HepG2 (cell line): ENCODE measurements around the gene SIVA1. TPM values are rescaled to one million over a fixed set of nuclear protein-coding genes. Genes with fewer than 3 reads are reported as not detected.

Experiments
- ATF7-NPFF ChIP-seq: sonication (generic); formaldehyde crosslinking; IDR thresholded peaks from 2 replicates; pipeline ENCODE4 v1.8.1; 2023; ENCODE audit warnings: mild to moderate bottlenecking, low read depth, missing genetic modification reagents, moderate library complexity
- CHD2 ChIP-seq: IDR thresholded peaks from 2 replicates; pipeline ENCODE4 v1.6.1; 2011; ENCODE audit warnings: low read depth, low read length, improper control_type of control experiment
- NONO ChIP-seq, 2 experiments: fragments of 450-650 bp in 1 of 2; sonication (generic) in 1 of 2; formaldehyde crosslinking in 1 of 2; IDR thresholded peaks in 1 of 2; conservative IDR thresholded peaks in 1 of 2; 2 replicates each; pipeline versions ENCODE4 v1.6.1 to v1.8.0; 2017 to 2022; ENCODE audit warnings: mild to moderate bottlenecking in 1 of 2, missing genetic modification reagents in 1 of 2, moderate library complexity in 1 of 2
- SP140L ChIP-seq: sonication (generic); formaldehyde crosslinking; IDR thresholded peaks from 2 replicates; pipeline ENCODE4 v1.4.0; 2020; ENCODE audit warnings: missing genetic modification reagents, borderline replicate concordance
- SP5 ChIP-seq: IDR thresholded peaks from 2 replicates; pipeline ENCODE4 v1.6.1; 2016; ENCODE audit warnings: low read depth, borderline replicate concordance
- SSRP1 ChIP-seq: IDR thresholded peaks from 2 replicates; pipeline ENCODE4 v1.6.1; 2016; ENCODE audit warnings: control low read depth
- XRCC5 ChIP-seq: fragments of 200-400 bp; formaldehyde crosslinking; optimal IDR thresholded peaks from 2 replicates; pipeline ENCODE3; 2017; ENCODE audit warnings: mild to moderate bottlenecking, low read length
- ZBTB21 ChIP-seq: sonication (generic); formaldehyde crosslinking; IDR thresholded peaks from 2 replicates; pipeline ENCODE4 v1.4.0; 2020; ENCODE audit warnings: missing genetic modification reagents
- ZBTB7A ChIP-seq: sonication (generic); formaldehyde crosslinking; IDR thresholded peaks from 2 replicates; pipeline ENCODE4 v1.8.0; 2022; ENCODE audit warnings: mild to moderate bottlenecking, missing genetic modification reagents
- ZNF17 ChIP-seq: sonication (generic); formaldehyde crosslinking; IDR thresholded peaks from 2 replicates; pipeline ENCODE4 v1.5.0; 2020; ENCODE audit warnings: mild to moderate bottlenecking, missing genetic modification reagents
- ZNF263 ChIP-seq: sonication (generic); formaldehyde crosslinking; IDR thresholded peaks from 2 replicates; pipeline ENCODE4 v1.4.0; 2020; ENCODE audit warnings: missing genetic modification reagents
- ZNF496 ChIP-seq: sonication (generic); formaldehyde crosslinking; IDR thresholded peaks from 2 replicates; pipeline ENCODE4 v1.8.1; 2023; ENCODE audit warnings: mild to moderate bottlenecking, moderate library complexity, missing genetic modification reagents; ENCODE audit not compliant: insufficient replicate concordance
- ZNF660 ChIP-seq: sonication (generic); formaldehyde crosslinking; IDR thresholded peaks from 2 replicates; pipeline ENCODE4 v1.5.1; 2020; ENCODE audit warnings: mild to moderate bottlenecking, low read depth, missing genetic modification reagents, borderline replicate concordance
- polyA plus RNA-seq, 8 experiments: library from polyadenylated mRNA; depleted of rRNA in 3 of 8; stranded (reverse) in 7 of 8; unstranded in 1 of 8; fragments of >200 nt; fragmentation: Illumina TruSeq in 4 of 8; extraction: Trizol in 4 of 8; gene quantifications; 2 replicates each; pipeline versions ENCODE4 v1.2.1 to v1.2.3, GENCODE V29; 2011 to 2016; ENCODE audit warnings: low read depth in 4 of 8, missing spikeins in 1 of 8, mixed read lengths in 1 of 8; ENCODE audit not compliant: insufficient read depth in 1 of 8
- total RNA-seq, 5 experiments: library from RNA; depleted of rRNA; stranded (reverse); fragments of >200 nt; fragmentation: Illumina TruSeq; extraction: Trizol; gene quantifications; 2 replicates each; pipeline ENCODE4 v1.2.3, GENCODE V29; 2016; ENCODE audit warnings: low read depth in 1 of 5
- TF ChIP-seq, protein P1 (sequence below): sonication (generic); formaldehyde crosslinking; IDR thresholded peaks from 2 replicates; pipeline ENCODE4 v1.4.0; 2020; ENCODE audit warnings: missing genetic modification reagents
- TF ChIP-seq, protein P2 (sequence below): sonication (generic); formaldehyde crosslinking; IDR thresholded peaks from 2 replicates; pipeline ENCODE4 v1.8.0; 2022; ENCODE audit warnings: missing genetic modification reagents, mild to moderate bottlenecking, inconsistent platforms, borderline replicate concordance
- TF ChIP-seq, protein P3 (sequence below): sonication (generic); formaldehyde crosslinking; IDR thresholded peaks from 2 replicates; pipeline ENCODE4 v1.8.1; 2022; ENCODE audit warnings: low read depth, mild to moderate bottlenecking, missing genetic modification reagents
- TF ChIP-seq, protein P4 (sequence below): sonication (generic); formaldehyde crosslinking; IDR thresholded peaks from 2 replicates; pipeline ENCODE4 v1.8.1; 2022; ENCODE audit warnings: mild to moderate bottlenecking, missing genetic modification reagents

SIVA1 gene
- total and polyA plus RNA-seq, 2 of the 13 experiments (the other 11 are each of a cell fraction or from before 2014, with no cell fraction given): 123 to 186 TPM

DNA sequence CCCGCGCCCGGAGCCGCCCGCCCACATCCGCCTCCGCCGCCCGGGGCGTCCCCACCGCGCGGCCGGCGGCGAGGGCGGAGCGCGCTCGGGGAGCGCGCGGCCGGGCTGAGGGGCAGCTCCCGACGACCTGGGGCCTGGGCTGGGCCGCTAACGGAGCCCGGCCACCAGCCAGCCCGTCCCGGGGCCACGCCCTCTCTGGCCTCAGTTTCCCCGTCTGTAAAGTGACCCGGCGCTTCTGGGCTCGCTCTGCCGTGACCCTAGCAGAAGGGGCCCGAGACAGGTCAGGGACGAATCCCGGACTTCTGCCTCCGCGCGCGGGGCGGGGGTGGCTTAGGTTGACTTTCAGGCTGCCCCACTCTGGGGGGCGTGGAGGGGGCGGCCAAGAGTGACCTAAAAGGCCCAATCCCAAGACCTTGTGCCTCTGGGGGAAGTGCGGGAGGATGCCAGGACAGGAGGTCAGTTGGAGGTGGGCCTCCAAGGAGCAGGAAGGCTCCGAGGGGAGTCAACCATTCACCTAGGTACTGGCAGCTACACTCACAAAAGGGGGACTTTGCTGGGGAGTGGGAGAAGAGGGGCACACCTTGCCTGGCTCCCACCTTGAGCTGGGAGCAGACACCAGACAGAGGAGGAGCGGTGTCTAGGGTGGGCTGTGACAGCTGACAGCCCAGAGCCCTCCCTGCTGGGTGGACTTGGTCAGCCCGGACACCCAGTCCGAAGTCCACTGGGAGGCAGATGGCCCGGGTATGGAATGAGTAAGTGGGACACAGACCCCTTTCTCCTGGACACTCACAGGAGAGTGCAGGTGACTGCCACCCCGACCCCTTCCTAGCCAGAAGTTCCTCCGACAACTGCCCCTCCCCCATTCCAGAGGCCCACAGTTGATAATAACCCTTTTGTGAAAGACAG lies 43.1 kb downstream of the SIVA1 start (continued):
- TF ChIP-seq, protein P1, sequence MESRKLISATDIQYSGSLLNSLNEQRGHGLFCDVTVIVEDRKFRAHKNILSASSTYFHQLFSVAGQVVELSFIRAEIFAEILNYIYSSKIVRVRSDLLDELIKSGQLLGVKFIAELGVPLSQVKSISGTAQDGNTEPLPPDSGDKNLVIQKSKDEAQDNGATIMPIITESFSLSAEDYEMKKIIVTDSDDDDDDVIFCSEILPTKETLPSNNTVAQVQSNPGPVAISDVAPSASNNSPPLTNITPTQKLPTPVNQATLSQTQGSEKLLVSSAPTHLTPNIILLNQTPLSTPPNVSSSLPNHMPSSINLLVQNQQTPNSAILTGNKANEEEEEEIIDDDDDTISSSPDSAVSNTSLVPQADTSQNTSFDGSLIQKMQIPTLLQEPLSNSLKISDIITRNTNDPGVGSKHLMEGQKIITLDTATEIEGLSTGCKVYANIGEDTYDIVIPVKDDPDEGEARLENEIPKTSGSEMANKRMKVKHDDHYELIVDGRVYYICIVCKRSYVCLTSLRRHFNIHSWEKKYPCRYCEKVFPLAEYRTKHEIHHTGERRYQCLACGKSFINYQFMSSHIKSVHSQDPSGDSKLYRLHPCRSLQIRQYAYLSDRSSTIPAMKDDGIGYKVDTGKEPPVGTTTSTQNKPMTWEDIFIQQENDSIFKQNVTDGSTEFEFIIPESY (CRISPR knock-in tag): no peak
- no peak for TF ChIP-seq CHD2
- peak; percentile 63; the same call in 1 of the 2 replicates for TF ChIP-seq ATF7-NPFF (CRISPR knock-in tag)
- no peak for TF ChIP-seq ZNF17
- TF ChIP-seq ZNF496 (CRISPR knock-in tag): no peak
- TF ChIP-seq, protein P2, sequence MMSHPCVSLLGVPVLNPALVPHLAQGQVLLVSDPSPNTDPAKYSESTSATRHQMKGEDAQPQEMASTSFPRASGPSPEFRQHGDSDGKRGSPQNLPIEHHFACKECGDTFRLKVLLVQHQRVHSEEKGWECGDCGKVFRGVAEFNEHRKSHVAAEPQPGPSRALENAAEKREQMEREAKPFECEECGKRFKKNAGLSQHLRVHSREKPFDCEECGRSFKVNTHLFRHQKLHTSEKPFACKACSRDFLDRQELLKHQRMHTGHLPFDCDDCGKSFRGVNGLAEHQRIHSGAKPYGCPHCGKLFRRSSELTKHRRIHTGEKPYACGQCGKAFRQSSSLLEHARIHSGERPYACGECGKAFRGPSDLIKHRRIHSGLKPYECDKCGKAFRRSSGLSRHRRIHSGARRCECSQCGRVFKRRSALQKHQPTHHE: no peak
- no peak for TF ChIP-seq XRCC5
- no peak for TF ChIP-seq SP5
- peak; percentile 82 for TF ChIP-seq ZBTB7A (CRISPR knock-in tag)
- TF ChIP-seq SP140L: no peak
- TF ChIP-seq, protein P3, sequence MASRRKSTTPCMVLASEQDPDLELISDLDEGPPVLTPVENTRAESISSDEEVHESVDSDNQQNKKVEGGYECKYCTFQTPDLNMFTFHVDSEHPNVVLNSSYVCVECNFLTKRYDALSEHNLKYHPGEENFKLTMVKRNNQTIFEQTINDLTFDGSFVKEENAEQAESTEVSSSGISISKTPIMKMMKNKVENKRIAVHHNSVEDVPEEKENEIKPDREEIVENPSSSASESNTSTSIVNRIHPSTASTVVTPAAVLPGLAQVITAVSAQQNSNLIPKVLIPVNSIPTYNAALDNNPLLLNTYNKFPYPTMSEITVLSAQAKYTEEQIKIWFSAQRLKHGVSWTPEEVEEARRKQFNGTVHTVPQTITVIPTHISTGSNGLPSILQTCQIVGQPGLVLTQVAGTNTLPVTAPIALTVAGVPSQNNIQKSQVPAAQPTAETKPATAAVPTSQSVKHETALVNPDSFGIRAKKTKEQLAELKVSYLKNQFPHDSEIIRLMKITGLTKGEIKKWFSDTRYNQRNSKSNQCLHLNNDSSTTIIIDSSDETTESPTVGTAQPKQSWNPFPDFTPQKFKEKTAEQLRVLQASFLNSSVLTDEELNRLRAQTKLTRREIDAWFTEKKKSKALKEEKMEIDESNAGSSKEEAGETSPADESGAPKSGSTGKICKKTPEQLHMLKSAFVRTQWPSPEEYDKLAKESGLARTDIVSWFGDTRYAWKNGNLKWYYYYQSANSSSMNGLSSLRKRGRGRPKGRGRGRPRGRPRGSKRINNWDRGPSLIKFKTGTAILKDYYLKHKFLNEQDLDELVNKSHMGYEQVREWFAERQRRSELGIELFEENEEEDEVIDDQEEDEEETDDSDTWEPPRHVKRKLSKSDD (CRISPR knock-in tag): no peak
- no peak for TF ChIP-seq ZNF263 (CRISPR knock-in tag)
- TF ChIP-seq ZBTB21: no peak
- TF ChIP-seq, protein P4, sequence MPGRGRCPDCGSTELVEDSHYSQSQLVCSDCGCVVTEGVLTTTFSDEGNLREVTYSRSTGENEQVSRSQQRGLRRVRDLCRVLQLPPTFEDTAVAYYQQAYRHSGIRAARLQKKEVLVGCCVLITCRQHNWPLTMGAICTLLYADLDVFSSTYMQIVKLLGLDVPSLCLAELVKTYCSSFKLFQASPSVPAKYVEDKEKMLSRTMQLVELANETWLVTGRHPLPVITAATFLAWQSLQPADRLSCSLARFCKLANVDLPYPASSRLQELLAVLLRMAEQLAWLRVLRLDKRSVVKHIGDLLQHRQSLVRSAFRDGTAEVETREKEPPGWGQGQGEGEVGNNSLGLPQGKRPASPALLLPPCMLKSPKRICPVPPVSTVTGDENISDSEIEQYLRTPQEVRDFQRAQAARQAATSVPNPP (CRISPR knock-in tag): no peak
- no peak for TF ChIP-seq ZNF660
- no peak for TF ChIP-seq NONO (IDR thresholded peaks at IDR 0.05)
- no peak for TF ChIP-seq NONO (CRISPR knock-in tag; conservative IDR thresholded peaks at IDR 0.05)
- no peak for TF ChIP-seq SSRP1 (CRISPR knock-in tag)
